ENCODE results near the gene MDN1.

MDN1 gene

GRCh38 chr6:89662659-89663223 lies 156.9 kb downstream of the MDN1 start:
- Histone ChIP-seq H3K4me2 (ENCODE audit: low read length, poor library complexity, severe bottlenecking) (no peak overlapping the region), H3K4ac (ENCODE audit: low read depth in 1 of 2, low read length in 2 of 2) (no peak overlapping the region), H3K36me3 (ENCODE audit: control insufficient read depth in 1 of 2, insufficient read depth in 2 of 2, low read depth in 1 of 2, low read length in 2 of 2) (peaks cover 30 to 82% of the 10 kb centered on the region in 2 experiments), H3K79me1 (replicated peaks; ENCODE audit: low read length, poor library complexity, severe bottlenecking) (peaks cover 7% of the 10 kb centered on the region), H4K91ac (ENCODE audit: low read length) (no peak overlapping the region), H3K23ac (ENCODE audit: low read length in 2 of 2) (no peak overlapping the region), H3K4me1 (ENCODE audit: control insufficient read depth, insufficient read depth, low read depth, low read length) (no peaks in the 10 kb centered on the region), H2BK5ac (ENCODE audit: low read depth, low read length, poor library complexity, severe bottlenecking) (no peak overlapping the region), H3K4me3 (ENCODE audit: insufficient read depth in 1 of 2, low read depth in 1 of 2, low read length in 2 of 2) (no peak overlapping the region), H2BK120ac (ENCODE audit: low read depth, low read length) (no peak overlapping the region), H4K8ac (ENCODE audit: low read length) (no peak overlapping the region), H3K27ac (ENCODE audit: low read length, poor library complexity, severe bottlenecking) (no peak overlapping the region), H3K9ac (ENCODE audit: low read length) (no peak overlapping the region), H2BK12ac (ENCODE audit: low read length in 2 of 2) (no peak overlapping the region), H2AFZ (ENCODE audit: low read depth, low read length) (no peak overlapping the region), H3K9me3 (ENCODE audit: control insufficient read depth, low read length) (no peaks in the 10 kb centered on the region), H2BK15ac (ENCODE audit: low read depth, poor library complexity, severe bottlenecking) (no peak overlapping the region), H3K14ac (ENCODE audit: low read length in 2 of 2) (no peak overlapping the region), H3K27me3 (ENCODE audit: control insufficient read depth in 1 of 2, insufficient read depth in 1 of 2, low read length in 2 of 2) (no peaks in the 10 kb centered on the region), H2AK5ac (ENCODE audit: low read length, severe bottlenecking) (no peak overlapping the region), H3K18ac (ENCODE audit: low read depth in 1 of 2, low read length in 2 of 2) (no peak overlapping the region)
- WGBS, result 100% methylated on average over 4 of the region's 4 CpGs
- no peak for DNase-seq

- peaks cover 7% of the 10 kb centered on the region for H3K79me1 ChIP-seq (replicated peaks; ENCODE audit: low read length, poor library complexity, severe bottlenecking)
- H3K14ac ChIP-seq (ENCODE audit: low read length in 2 of 2), result no peak overlapping the region
- H2AK5ac ChIP-seq (ENCODE audit: low read length, severe bottlenecking), result no peak overlapping the region
- H3K4me1 ChIP-seq (ENCODE audit: control insufficient read depth, insufficient read depth, low read depth, low read length), result no peaks in the 10 kb centered on the region
- H4K91ac ChIP-seq (ENCODE audit: low read length), result no peak overlapping the region
- DNase-seq, result no peak
- no peak overlapping the region for H2BK120ac ChIP-seq (ENCODE audit: low read depth, low read length)
- H3K36me3 ChIP-seq (ENCODE audit: control insufficient read depth in 1 of 2, insufficient read depth in 2 of 2, low read depth in 1 of 2, low read length in 2 of 2), result peaks cover 33 to 82% of the 10 kb centered on the region in 2 experiments
- H3K27ac ChIP-seq (ENCODE audit: low read length, poor library complexity, severe bottlenecking), result no peak overlapping the region
- H3K4ac ChIP-seq (ENCODE audit: low read depth in 1 of 2, low read length in 2 of 2), result no peak overlapping the region
- H3K9me3 ChIP-seq (ENCODE audit: control insufficient read depth, low read length), result no peaks in the 10 kb centered on the region
- no peak overlapping the region for H2BK12ac ChIP-seq (ENCODE audit: low read length in 2 of 2)
- no peak overlapping the region for H3K4me3 ChIP-seq (ENCODE audit: insufficient read depth in 1 of 2, low read depth in 1 of 2, low read length in 2 of 2)
- no peak overlapping the region for H3K23ac ChIP-seq (ENCODE audit: low read length in 2 of 2)
- H3K27me3 ChIP-seq (ENCODE audit: control insufficient read depth in 1 of 2, insufficient read depth in 1 of 2, low read length in 2 of 2), result no peaks in the 10 kb centered on the region
- no peak overlapping the region for H3K4me2 ChIP-seq (ENCODE audit: low read length, poor library complexity, severe bottlenecking)
- no peak overlapping the region for H3K9ac ChIP-seq (ENCODE audit: low read length)
- H3K18ac ChIP-seq (ENCODE audit: low read depth in 1 of 2, low read length in 2 of 2), result no peak overlapping the region
- H4K8ac ChIP-seq (ENCODE audit: low read length), result no peak overlapping the region
- H2BK5ac ChIP-seq (ENCODE audit: low read depth, low read length, poor library complexity, severe bottlenecking), result no peak overlapping the region
- H2AFZ ChIP-seq (ENCODE audit: low read depth, low read length), result no peak overlapping the region
- no peak overlapping the region for H2BK15ac ChIP-seq (ENCODE audit: low read depth, poor library complexity, severe bottlenecking)
- no CpG with 5 or more reads among the region's 1 CpG for WGBS
These were observed 158.0 kb downstream of the MDN1 start for GRCh38 chr6:89661559-89661958.

DNA sequence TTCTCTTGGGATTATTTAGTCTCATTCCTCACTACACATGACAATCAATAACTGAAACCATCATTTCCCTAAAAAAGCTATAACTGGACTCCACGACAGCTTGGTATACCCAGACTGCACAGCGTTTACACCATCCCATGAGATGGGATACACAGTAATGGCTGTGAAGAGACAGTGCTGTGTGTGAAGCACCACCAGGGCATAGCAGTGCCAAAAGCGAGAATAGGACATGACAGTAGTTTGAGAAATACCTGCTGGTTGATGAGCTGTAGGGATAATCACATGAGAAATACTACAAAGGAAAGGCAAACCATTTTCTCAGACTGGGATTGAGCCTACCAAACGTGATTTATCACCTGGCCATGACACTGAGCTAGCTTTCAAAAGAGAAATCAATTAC lies 158.6 kb downstream of the MDN1 start:
- H3K18ac ChIP-seq (ENCODE audit: low read depth in 1 of 2, low read length in 2 of 2), result no peak overlapping the region
- H2BK15ac ChIP-seq (ENCODE audit: low read depth, poor library complexity, severe bottlenecking), result no peak overlapping the region
- no peak overlapping the region for H2BK120ac ChIP-seq (ENCODE audit: low read depth, low read length)
- H3K9me3 ChIP-seq (ENCODE audit: control insufficient read depth, low read length), result no peaks in the 10 kb centered on the region
- DNase-seq, result no peak
- H3K4me1 ChIP-seq (ENCODE audit: control insufficient read depth, insufficient read depth, low read depth, low read length), result no peaks in the 10 kb centered on the region
- no peak overlapping the region for H4K91ac ChIP-seq (ENCODE audit: low read length)
- H2AK5ac ChIP-seq (ENCODE audit: low read length, severe bottlenecking), result no peak overlapping the region
- no peak overlapping the region for H3K9ac ChIP-seq (ENCODE audit: low read length)
- no peak overlapping the region for H2AFZ ChIP-seq (ENCODE audit: low read depth, low read length)
- H2BK12ac ChIP-seq (ENCODE audit: low read length in 2 of 2), result no peak overlapping the region
- no peak overlapping the region for H3K4me2 ChIP-seq (ENCODE audit: low read length, poor library complexity, severe bottlenecking)
- no peak overlapping the region for H3K27ac ChIP-seq (ENCODE audit: low read length, poor library complexity, severe bottlenecking)
- H3K4me3 ChIP-seq (ENCODE audit: insufficient read depth in 1 of 2, low read depth in 1 of 2, low read length in 2 of 2), result no peak overlapping the region
- no peak overlapping the region for H3K23ac ChIP-seq (ENCODE audit: low read length in 2 of 2)
- whole genome bisulfite sequencing, result 97% methylated on average over 4 of the region's 4 CpGs
- no peaks in the 10 kb centered on the region for H3K27me3 ChIP-seq (ENCODE audit: control insufficient read depth in 1 of 2, insufficient read depth in 1 of 2, low read length in 2 of 2)
- H3K79me1 ChIP-seq (replicated peaks; ENCODE audit: low read length, poor library complexity, severe bottlenecking), result peaks cover 9% of the 10 kb centered on the region
- H4K8ac ChIP-seq (ENCODE audit: low read length), result no peak overlapping the region
- H3K14ac ChIP-seq (ENCODE audit: low read length in 2 of 2), result no peak overlapping the region
- H2BK5ac ChIP-seq (ENCODE audit: low read depth, low read length, poor library complexity, severe bottlenecking), result no peak overlapping the region
- H3K4ac ChIP-seq (ENCODE audit: low read depth in 1 of 2, low read length in 2 of 2), result no peak overlapping the region
- peaks cover 36 to 82% of the 10 kb centered on the region in 2 experiments for H3K36me3 ChIP-seq (ENCODE audit: control insufficient read depth in 1 of 2, insufficient read depth in 2 of 2, low read depth in 1 of 2, low read length in 2 of 2)

- Histone ChIP-seq H2BK15ac (ENCODE audit: low read depth, poor library complexity, severe bottlenecking) (no peak overlapping the region), H4K8ac (ENCODE audit: low read length) (no peak overlapping the region), H3K4me3 (ENCODE audit: insufficient read depth in 1 of 2, low read depth in 1 of 2, low read length in 2 of 2) (no peak overlapping the region), H3K36me3 (ENCODE audit: control insufficient read depth in 1 of 2, insufficient read depth in 2 of 2, low read depth in 1 of 2, low read length in 2 of 2) (peaks cover 30 to 94% of the 10 kb centered on the region in 2 experiments), H2AK5ac (ENCODE audit: low read length, severe bottlenecking) (no peak overlapping the region), H3K4ac (ENCODE audit: low read depth in 1 of 2, low read length in 2 of 2) (no peak overlapping the region), H4K91ac (ENCODE audit: low read length) (no peak overlapping the region), H3K4me2 (ENCODE audit: low read length, poor library complexity, severe bottlenecking) (no peak overlapping the region), H3K14ac (ENCODE audit: low read length in 2 of 2) (no peak overlapping the region), H3K4me1 (ENCODE audit: control insufficient read depth, insufficient read depth, low read depth, low read length) (peaks cover 2% of the 10 kb centered on the region), H3K23ac (ENCODE audit: low read length in 2 of 2) (no peak overlapping the region), H2BK120ac (ENCODE audit: low read depth, low read length) (no peak overlapping the region), H3K27me3 (ENCODE audit: control insufficient read depth in 1 of 2, insufficient read depth in 1 of 2, low read length in 2 of 2) (no peaks in the 10 kb centered on the region), H2AFZ (ENCODE audit: low read depth, low read length) (no peak overlapping the region), H3K9ac (ENCODE audit: low read length) (no peak overlapping the region), H3K18ac (ENCODE audit: low read depth in 1 of 2, low read length in 2 of 2) (no peak overlapping the region), H3K27ac (ENCODE audit: low read length, poor library complexity, severe bottlenecking) (no peak overlapping the region), H3K79me1 (replicated peaks; ENCODE audit: low read length, poor library complexity, severe bottlenecking) (peaks cover 9% of the 10 kb centered on the region), H2BK12ac (ENCODE audit: low read length in 2 of 2) (no peak overlapping the region), H2BK5ac (ENCODE audit: low read depth, low read length, poor library complexity, severe bottlenecking) (no peak overlapping the region), H3K9me3 (ENCODE audit: control insufficient read depth, low read length) (no peaks in the 10 kb centered on the region)
- WGBS, result 98% methylated on average over 13 of the region's 13 CpGs
- DNase-seq, result no peak
These were observed 162.0 kb downstream of the MDN1 start for GRCh38 chr6:89657445-89658158.
